ENCODE measurements around the gene APAF1. TPM values are rescaled to one million over a fixed set of nuclear protein-coding genes. Genes with fewer than 3 reads are reported as not detected.

The APAF1 gene
- total RNA-seq, 6 experiments from 2014 or later = 19.0 to 23.6 (median 21.2) TPM

DNA sequence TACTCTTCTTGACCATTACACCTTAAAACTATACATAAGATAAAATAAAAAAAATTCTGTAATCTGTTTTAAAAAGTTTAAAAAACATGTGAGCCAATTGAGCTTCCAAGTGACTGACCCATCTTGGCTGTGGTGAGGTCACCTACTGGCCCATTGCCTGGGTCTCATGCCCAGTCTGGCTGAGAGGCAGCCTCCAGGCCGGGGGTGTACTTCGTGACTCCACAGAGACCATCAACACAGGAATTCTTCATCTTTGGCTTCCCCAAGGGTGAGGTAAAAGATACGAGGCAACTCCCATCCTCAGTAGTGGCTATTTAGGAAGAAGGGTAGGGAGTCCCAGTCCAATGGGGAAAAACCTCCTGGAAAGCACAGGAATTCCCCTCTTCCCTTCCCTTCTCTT is 113.2 kb downstream of the APAF1 start:
- peaks cover 40% of the 10 kb centered on the region for H3K4me1 Mint-ChIP-seq (ENCODE audit: low read depth)
- H3K9me3 Mint-ChIP-seq = no peaks in the 10 kb centered on the region
- no peak for DNase-seq
- no peak overlapping the region for H3K4me3 Mint-ChIP-seq
- H3K27me3 Mint-ChIP-seq (ENCODE audit: insufficient read depth) = peaks cover 15% of the 10 kb centered on the region
- no peak overlapping the region for H3K27ac Mint-ChIP-seq
- H3K36me3 Mint-ChIP-seq (ENCODE audit: low read depth) = peaks cover 5% of the 10 kb centered on the region; the same call in 1 of the 2 replicates
- TF ChIP-seq CTCF (IDR thresholded peaks at IDR 0.05) = no peak

- no peak for DNase-seq
- Mint-ChIP-seq H3K27ac (no peak overlapping the region), H3K36me3 (ENCODE audit: low read depth) (no peaks in the 10 kb centered on the region), H3K27me3 (ENCODE audit: insufficient read depth) (peaks cover 25% of the 10 kb centered on the region), H3K9me3 (no peaks in the 10 kb centered on the region), H3K4me3 (no peak overlapping the region), H3K4me1 (ENCODE audit: low read depth) (no peaks in the 10 kb centered on the region)
- TF ChIP-seq CTCF (IDR thresholded peaks at IDR 0.05) = no peak
These were observed 118.6 kb downstream of the APAF1 start for GRCh38 chr12:98763656-98764055.

- no peak for TF ChIP-seq CTCF (IDR thresholded peaks at IDR 0.05)
- H3K36me3 Mint-ChIP-seq (ENCODE audit: low read depth) = no peaks in the 10 kb centered on the region
- peaks cover 8% of the 10 kb centered on the region for H3K4me1 Mint-ChIP-seq (ENCODE audit: low read depth)
- DNase-seq = no peak
- peaks cover 17% of the 10 kb centered on the region for H3K27me3 Mint-ChIP-seq (ENCODE audit: insufficient read depth)
- no peak overlapping the region for H3K4me3 Mint-ChIP-seq
- no peak overlapping the region for H3K27ac Mint-ChIP-seq
- H3K9me3 Mint-ChIP-seq = peaks cover 4% of the 10 kb centered on the region; the same call in 1 of the 2 replicates
These were observed 122.2 kb downstream of the APAF1 start for GRCh38 chr12:98767248-98767647.

- peaks cover 5% of the 10 kb centered on the region; the same call in 1 of the 2 replicates for H3K9me3 Mint-ChIP-seq
- no peak for DNase-seq
- no peak overlapping the region for H3K4me3 Mint-ChIP-seq
- no peak for TF ChIP-seq CTCF (IDR thresholded peaks at IDR 0.05)
- no peak overlapping the region for H3K27ac Mint-ChIP-seq
- H3K27me3 Mint-ChIP-seq (ENCODE audit: insufficient read depth) = peaks cover 11% of the 10 kb centered on the region; the same call in 1 of the 2 replicates
- H3K4me1 Mint-ChIP-seq (ENCODE audit: low read depth) = peaks cover 8% of the 10 kb centered on the region
- H3K36me3 Mint-ChIP-seq (ENCODE audit: low read depth) = no peaks in the 10 kb centered on the region
These were observed 124.0 kb downstream of the APAF1 start for GRCh38 chr12:98769068-98769467.

GRCh38 chr12:98770230-98770629 is 125.1 kb downstream of the APAF1 start:
- Mint-ChIP-seq H3K27ac (no peak overlapping the region), H3K4me3 (no peak overlapping the region), H3K4me1 (ENCODE audit: low read depth) (peaks cover 8% of the 10 kb centered on the region), H3K9me3 (peaks cover 5% of the 10 kb centered on the region; the same call in 1 of the 2 replicates), H3K36me3 (ENCODE audit: low read depth) (no peaks in the 10 kb centered on the region), H3K27me3 (ENCODE audit: insufficient read depth) (peaks cover 13% of the 10 kb centered on the region; the same call in 1 of the 2 replicates)
- no peak for TF ChIP-seq CTCF (IDR thresholded peaks at IDR 0.05)
- no peak for DNase-seq

Measured in HFFc6 (cell line).